Endothelial cell of umbilical vein (primary cell): ENCODE measurements around the gene MRPS5. TPM values are rescaled to one million over a fixed set of nuclear protein-coding genes. Genes with fewer than 3 reads are reported as not detected.

Experiments
- BruUV-seq: library from RNA; stranded (reverse); fragments of 400-500 nt; replicated peaks from 2 replicates; lab custom pipeline; 2021; lab: Mats Ljungman, UMichigan
- CTCF ChIA-PET: fragments of 300-600, 350-600 bp; sonication (Branson Sonifier 250); formaldehyde crosslinking; loops from one replicate; lab custom pipeline; 2021; ENCODE audit warnings: antibody characterized with exemption, inconsistent platforms; lab: Charles Lee
- POLR2A ChIA-PET: fragments of 300-600, 350-600 bp; sonication (Branson Sonifier 250); formaldehyde crosslinking; loops from one replicate; lab custom pipeline; 2021; ENCODE audit warnings: antibody characterized with exemption, inconsistent platforms; lab: Charles Lee
- DNase-seq: peaks from one replicate; pipeline ENCODE4 v3.0.0-alpha.2; 2011; ENCODE audit warnings: low read depth, low spot score
- FAIRE-seq: peaks from 2 replicates; lab custom pipeline; 2011; peaks lifted over from hg19 to GRCh38; lab: Jason Lieb, UNC
- H2AFZ ChIP-seq: 2 replicates; pipeline ENCODE4 v1.6.0; 2012; ENCODE audit warnings: low read depth, low read length, control low read depth, inconsistent platforms
- H3K27ac ChIP-seq: 2 replicates; pipeline ENCODE4 v1.5.1; 2011; ENCODE audit warnings: low read depth, mild to moderate bottlenecking, control low read depth, low read length, moderate library complexity; ENCODE audit not compliant: insufficient read depth
- H3K27me3 ChIP-seq, 2 experiments: 2 replicates each; pipeline versions ENCODE4 v1.6.0 to v1.6.1; 2011; ENCODE audit warnings: low read length in 2 of 2, mixed read lengths in 1 of 2; ENCODE audit not compliant: control insufficient read depth in 2 of 2, insufficient read depth in 2 of 2
- H3K36me3 ChIP-seq, 2 experiments: 2 replicates in 1 of 2; 3 replicates in 1 of 2; pipeline ENCODE4 v1.5.1; 2011; ENCODE audit warnings: low read length in 2 of 2, mild to moderate bottlenecking in 1 of 2, moderate library complexity in 1 of 2; ENCODE audit not compliant: control insufficient read depth in 2 of 2, insufficient read depth in 2 of 2; ENCODE audit errors: extremely low read depth in 1 of 2
- H3K4me1 ChIP-seq: 3 replicates; pipeline ENCODE4 v1.5.1; 2011; ENCODE audit warnings: mild to moderate bottlenecking, low read length; ENCODE audit not compliant: control insufficient read depth, insufficient read depth; ENCODE audit errors: extremely low read depth
- H3K4me2 ChIP-seq: 2 replicates; pipeline ENCODE4 v1.6.1; 2011; ENCODE audit warnings: low read length, control low read depth, mixed read lengths; ENCODE audit not compliant: insufficient read depth
- H3K4me3 ChIP-seq, 3 experiments: fragments of 200-600 bp in 1 of 3; sonication (generic), shearing (Covaris generic) in 1 of 3; replicated peaks in 1 of 3; 2 replicates each; pipeline ENCODE4 v1.5.1; 2011 to 2016; ENCODE audit warnings: control low read depth in 3 of 3, low read length in 3 of 3, mild to moderate bottlenecking in 2 of 3, inconsistent platforms in 1 of 3, low read depth in 1 of 3, moderate library complexity in 1 of 3; ENCODE audit not compliant: insufficient read depth in 1 of 3
- H3K79me2 ChIP-seq: 2 replicates; pipeline ENCODE4 v1.6.0; 2012; ENCODE audit warnings: low read length, inconsistent platforms; ENCODE audit not compliant: control insufficient read depth, insufficient read depth
- H3K9ac ChIP-seq: replicated peaks from 2 replicates; pipeline ENCODE3; 2011; ENCODE audit warnings: low read length, control low read depth; ENCODE audit not compliant: insufficient read depth; ENCODE audit errors: extremely low read depth
- H3K9me1 ChIP-seq: replicated peaks from 3 replicates; pipeline ENCODE4 v1.6.0; 2011; ENCODE audit warnings: mild to moderate bottlenecking, low read length; ENCODE audit not compliant: control insufficient read depth, insufficient read depth; ENCODE audit errors: extremely low read depth
- H3K9me3 ChIP-seq: replicated peaks from 2 replicates; pipeline ENCODE4 v1.5.1; 2012; ENCODE audit warnings: low read length, inconsistent platforms; ENCODE audit not compliant: control insufficient read depth, insufficient read depth
- H4K20me1 ChIP-seq: replicated peaks from 2 replicates; pipeline ENCODE3; 2011; ENCODE audit warnings: mild to moderate bottlenecking, low read length; ENCODE audit not compliant: control insufficient read depth, insufficient read depth; ENCODE audit errors: extremely low read depth
- EZH2 ChIP-seq: IDR thresholded peaks from 2 replicates; pipeline ENCODE4 v1.6.1; 2012; ENCODE audit warnings: borderline replicate concordance, low read depth, mild to moderate bottlenecking, moderate library complexity, low read length, inconsistent platforms; ENCODE audit not compliant: severe bottlenecking
- FOS ChIP-seq: IDR thresholded peaks from 2 replicates; pipeline ENCODE4 v1.6.1; 2011; ENCODE audit warnings: mild to moderate bottlenecking, low read length, moderate library complexity, borderline replicate concordance; ENCODE audit not compliant: insufficient read depth
- GATA2 ChIP-seq: IDR thresholded peaks from 2 replicates; pipeline ENCODE4 v1.7.0; 2011; ENCODE audit warnings: low read depth, mild to moderate bottlenecking, moderate library complexity, mixed read lengths, low read length; ENCODE audit not compliant: insufficient read length, insufficient read depth
- JUN ChIP-seq: IDR thresholded peaks from 2 replicates; pipeline ENCODE4 v1.6.1; 2011; ENCODE audit warnings: borderline replicate concordance, low read depth; ENCODE audit not compliant: insufficient read length, insufficient read depth
- MYC ChIP-seq: IDR thresholded peaks from one replicate; pipeline ENCODE4 v1.6.1; 2011; ENCODE audit warnings: mild to moderate bottlenecking, low read depth, low read length
- POLR2A ChIP-seq: IDR thresholded peaks from 2 replicates; pipeline ENCODE4 v1.6.1; 2012; ENCODE audit warnings: low read depth, mild to moderate bottlenecking, control low read depth, low read length
- POLR2AphosphoS5 ChIP-seq: IDR thresholded peaks from 2 replicates; pipeline ENCODE4 v1.6.1; 2012; ENCODE audit warnings: low read depth, mild to moderate bottlenecking, control low read depth, low read length, moderate library complexity; ENCODE audit not compliant: insufficient read depth
- dilution Hi-C: fragments of 300-500 bp; cut with MboI; formaldehyde crosslinking; loops from one replicate; pipeline ENCODE4 v1.15.0; 2019; ENCODE audit warnings: low sequenced_read_pairs; ENCODE audit not compliant: extremely low pct_ligation_motif_present
- intact Hi-C: fragments of 100-400 bp; cut with micrococcal nuclease; formaldehyde crosslinking; loops from one replicate; pipeline ENCODE4 v1.10.0; 2022
- polyA plus RNA-seq, 4 experiments: library from polyadenylated mRNA; depleted of rRNA in 3 of 4; stranded (reverse) in 3 of 4; unstranded in 1 of 4; fragments of >200 nt; gene quantifications; 2 replicates each; pipeline versions ENCODE4 v1.2.1 to v1.2.3, GENCODE V29; 2011 to 2012; ENCODE audit warnings: missing spikeins in 1 of 4
- total RNA-seq: library from RNA; stranded (reverse); gene quantifications from 2 replicates; pipeline ENCODE4 v1.2.3, GENCODE V29; 2021
- TF ChIP-seq, protein P1 (sequence below), 2 donors: IDR thresholded peaks; 1 replicate in 1 of 2; 2 replicates in 1 of 2; pipeline ENCODE4 v1.5.1; 2011; ENCODE audit warnings: low read length in 2 of 2, mild to moderate bottlenecking in 2 of 2, moderate library complexity in 2 of 2, control low read depth in 1 of 2, inconsistent platforms in 1 of 2, low read depth in 1 of 2; ENCODE audit not compliant: insufficient read depth in 1 of 2; ENCODE audit errors: extremely low read depth in 1 of 2
- TF ChIP-seq, protein P2 (sequence below): IDR thresholded peaks from 2 replicates; pipeline ENCODE4 v1.6.1; 2011; ENCODE audit not compliant: insufficient read depth, insufficient read length

The MRPS5 gene
- total and polyA plus RNA-seq, 2 donors (not counting 3 experiments of a cell fraction or from before 2014, with no cell fraction given) = 50.5 to 62.8 TPM

DNA sequence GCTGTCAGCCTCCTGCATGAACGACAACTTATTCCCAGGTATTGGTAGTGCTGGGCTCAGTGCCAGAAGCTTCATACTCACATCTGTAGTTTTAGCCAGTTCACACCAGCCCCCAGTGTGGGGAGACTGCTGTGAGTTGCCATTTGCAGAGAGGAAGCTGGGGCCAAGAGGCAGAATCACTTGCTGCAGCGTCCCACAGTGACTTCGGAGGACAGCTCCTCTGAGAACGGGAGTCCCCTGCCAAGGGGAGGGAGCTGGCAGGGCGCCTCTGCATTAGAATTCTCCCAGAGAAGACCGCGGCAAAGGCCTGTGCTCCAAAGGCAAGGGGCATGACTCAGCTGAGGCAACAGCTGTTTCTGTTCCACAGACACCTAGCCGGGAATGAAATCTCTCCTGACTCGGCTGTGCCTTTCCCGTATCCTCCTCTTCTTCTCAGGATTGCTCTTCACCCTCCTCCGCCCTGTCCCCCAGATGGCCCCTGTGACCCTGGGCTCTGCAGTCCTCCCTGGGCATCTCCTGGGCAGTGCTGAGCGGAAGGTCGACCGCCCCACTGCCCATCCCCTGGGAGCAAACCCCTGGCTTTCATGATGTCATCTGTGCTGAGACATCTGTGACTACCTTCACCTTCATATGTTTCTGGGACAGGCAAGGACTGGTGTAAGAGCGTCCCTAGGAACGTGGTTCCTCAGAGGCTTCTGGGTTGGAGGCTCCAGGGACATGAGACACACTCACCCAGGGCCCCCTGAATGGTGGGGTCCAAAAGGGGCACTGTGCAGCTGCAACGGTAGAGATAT, 78.1 kb downstream of the MRPS5 start:
- POLR2A ChIA-PET = no interaction called here
- H4K20me1 ChIP-seq = no peaks in the 10 kb centered on the region
- dilution Hi-C loops (no loop called here), intact Hi-C loops (no loop called here)
- H3K9me1 ChIP-seq = no peaks in the 10 kb centered on the region
- no peak overlapping the region for H3K4me2 ChIP-seq
- no peak overlapping the region for H3K9ac ChIP-seq
- no peaks in the 10 kb centered on the region for H3K9me3 ChIP-seq
- no peak overlapping the region for H2AFZ ChIP-seq
- H3K4me3 ChIP-seq = no peak overlapping the region
- TF ChIP-seq MYC (no peak), GATA2 (no peak), FOS (no peak), POLR2AphosphoS5 (no peak), EZH2 (no peak), JUN (no peak), POLR2A (no peak)
- TF ChIP-seq, protein P1, sequence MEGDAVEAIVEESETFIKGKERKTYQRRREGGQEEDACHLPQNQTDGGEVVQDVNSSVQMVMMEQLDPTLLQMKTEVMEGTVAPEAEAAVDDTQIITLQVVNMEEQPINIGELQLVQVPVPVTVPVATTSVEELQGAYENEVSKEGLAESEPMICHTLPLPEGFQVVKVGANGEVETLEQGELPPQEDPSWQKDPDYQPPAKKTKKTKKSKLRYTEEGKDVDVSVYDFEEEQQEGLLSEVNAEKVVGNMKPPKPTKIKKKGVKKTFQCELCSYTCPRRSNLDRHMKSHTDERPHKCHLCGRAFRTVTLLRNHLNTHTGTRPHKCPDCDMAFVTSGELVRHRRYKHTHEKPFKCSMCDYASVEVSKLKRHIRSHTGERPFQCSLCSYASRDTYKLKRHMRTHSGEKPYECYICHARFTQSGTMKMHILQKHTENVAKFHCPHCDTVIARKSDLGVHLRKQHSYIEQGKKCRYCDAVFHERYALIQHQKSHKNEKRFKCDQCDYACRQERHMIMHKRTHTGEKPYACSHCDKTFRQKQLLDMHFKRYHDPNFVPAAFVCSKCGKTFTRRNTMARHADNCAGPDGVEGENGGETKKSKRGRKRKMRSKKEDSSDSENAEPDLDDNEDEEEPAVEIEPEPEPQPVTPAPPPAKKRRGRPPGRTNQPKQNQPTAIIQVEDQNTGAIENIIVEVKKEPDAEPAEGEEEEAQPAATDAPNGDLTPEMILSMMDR (IDR thresholded peaks at IDR 0.05; ENCODE audit: extremely low read depth in 1 of 2, insufficient read depth in 1 of 2, low read depth in 1 of 2, low read length in 2 of 2) = no peak
- TF ChIP-seq, protein P2, sequence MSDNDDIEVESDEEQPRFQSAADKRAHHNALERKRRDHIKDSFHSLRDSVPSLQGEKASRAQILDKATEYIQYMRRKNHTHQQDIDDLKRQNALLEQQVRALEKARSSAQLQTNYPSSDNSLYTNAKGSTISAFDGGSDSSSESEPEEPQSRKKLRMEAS = no peak
- CTCF ChIA-PET = interaction anchor here (0.8 to 1.5 kb wide), 3 partner anchors 9 to 20 kb away, joined by 3 read pairs; no protein-coding TSS in a partner anchor
- H3K4me1 ChIP-seq = no peaks in the 10 kb centered on the region
- no peaks in the 10 kb centered on the region for H3K79me2 ChIP-seq
- H3K36me3 ChIP-seq = no peaks in the 10 kb centered on the region
- FAIRE-seq (no peak), DNase-seq (no peak)
- H3K27ac ChIP-seq = no peak overlapping the region
- no TSS peak for BruUV-seq
- H3K27me3 ChIP-seq = no peaks in the 10 kb centered on the region
